ENCODE data around the gene CPNE9. TPM values are rescaled to one million over a fixed set of nuclear protein-coding genes. Genes with fewer than 3 reads are reported as not detected.

Gene CPNE9
- total RNA-seq, 1 experiment from 2014 or later: 3.9 TPM

DNA sequence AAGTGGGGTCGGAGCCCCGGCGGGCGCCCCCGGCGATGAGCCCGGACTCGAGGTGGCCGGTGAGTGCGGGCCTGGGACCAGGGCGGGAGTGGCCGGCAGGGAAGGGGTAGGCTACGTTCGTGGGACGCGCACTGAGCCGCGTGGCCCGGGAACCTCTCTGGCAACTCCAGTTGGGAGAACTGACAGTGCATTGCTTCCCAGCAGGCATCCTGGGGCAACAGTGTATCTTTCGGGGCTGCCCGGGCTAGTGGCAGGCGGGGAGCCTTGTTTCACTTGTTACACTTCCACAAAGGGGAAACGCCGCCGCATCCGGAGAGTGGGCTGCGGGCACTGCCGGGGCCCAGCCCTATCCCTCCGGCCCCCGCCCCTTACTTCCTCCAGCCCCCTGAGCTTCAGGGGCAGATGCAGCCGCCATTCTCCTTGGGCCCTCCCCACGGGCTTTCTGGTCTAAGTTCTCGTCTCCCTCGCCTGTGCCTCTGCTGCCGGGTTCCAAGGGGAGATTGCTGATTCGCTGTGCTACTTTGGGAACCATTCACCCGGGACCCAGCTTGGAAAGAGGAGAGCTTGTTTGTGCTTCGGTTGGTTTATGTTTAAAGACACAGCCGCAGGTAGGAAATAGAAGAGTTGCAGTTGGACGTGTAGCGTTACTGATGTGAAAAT, 28.6 kb downstream of the CPNE9 start:
- in situ Hi-C loops (cut with HindIII; ENCODE audit: low sequenced_read_pairs): no loop called here
- no peak for DNase-seq (ENCODE audit: low spot score)

- DNase-seq (ENCODE audit: low spot score): peak; percentile 48
- in situ Hi-C loops (cut with HindIII; ENCODE audit: low sequenced_read_pairs): no loop called here
These were observed 29.1 kb downstream of the CPNE9 start for GRCh38 chr3:9732740-9733115.

DNA sequence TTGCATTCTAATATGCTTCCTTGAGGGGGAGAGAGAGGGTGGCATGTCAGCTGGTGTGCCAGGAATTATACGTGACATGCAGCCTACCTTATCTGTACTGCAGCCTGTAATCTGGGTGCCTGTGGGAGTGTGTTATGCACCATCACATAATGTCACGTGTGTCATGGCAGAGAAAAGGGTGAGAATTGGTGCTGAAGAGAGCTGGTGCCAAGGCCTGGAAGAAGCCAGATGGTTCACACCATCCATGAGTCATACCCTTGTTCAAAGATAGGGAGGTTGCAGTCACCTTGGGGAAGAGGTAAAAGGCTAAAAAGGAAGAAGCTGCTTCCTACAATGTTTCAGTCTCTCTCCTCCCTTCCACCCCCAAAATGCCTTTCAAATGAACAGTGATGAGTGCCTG, 33.2 kb downstream of the CPNE9 start:
- DNase-seq (ENCODE audit: low spot score): peak; percentile 21
- in situ Hi-C loops (cut with HindIII; ENCODE audit: low sequenced_read_pairs): no loop called here

DNA sequence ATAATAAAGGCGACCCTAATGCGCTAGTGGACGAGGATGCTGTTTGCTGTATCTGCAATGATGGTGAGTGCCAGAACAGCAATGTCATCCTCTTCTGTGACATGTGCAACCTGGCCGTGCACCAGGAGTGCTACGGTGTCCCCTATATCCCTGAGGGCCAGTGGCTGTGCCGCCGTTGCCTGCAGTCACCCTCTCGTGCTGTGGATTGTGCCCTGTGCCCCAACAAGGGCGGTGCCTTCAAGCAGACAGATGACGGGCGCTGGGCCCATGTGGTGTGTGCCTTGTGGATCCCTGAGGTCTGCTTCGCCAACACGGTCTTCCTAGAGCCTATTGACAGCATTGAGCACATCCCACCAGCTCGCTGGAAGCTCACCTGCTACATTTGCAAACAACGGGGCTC, 35.5 kb downstream of the CPNE9 start:
- DNase-seq (ENCODE audit: low spot score): no peak
- in situ Hi-C loops (cut with HindIII; ENCODE audit: low sequenced_read_pairs): no loop called here

DNA sequence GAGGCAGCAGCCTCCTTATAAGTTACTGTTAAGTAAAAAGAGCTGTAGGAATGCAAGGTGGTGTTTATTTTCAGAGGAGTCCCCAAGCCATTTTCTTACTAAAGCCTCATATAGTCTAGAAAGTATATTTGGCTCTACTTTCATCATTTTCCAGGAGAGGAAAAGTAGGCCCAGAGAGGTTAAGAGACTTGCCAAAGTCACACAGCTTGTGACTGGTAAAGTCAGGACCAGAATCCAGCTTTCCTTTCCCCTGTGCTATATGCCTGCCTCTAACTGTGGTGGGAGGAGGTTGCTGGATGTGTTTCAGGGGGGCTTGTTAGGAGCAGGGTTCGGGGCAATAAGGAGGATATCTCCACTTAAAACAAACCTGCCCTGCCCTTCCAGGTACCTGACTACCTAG, 38.9 kb downstream of the CPNE9 start:
- no peak for DNase-seq (ENCODE audit: low spot score)
- in situ Hi-C loops (cut with HindIII; ENCODE audit: low sequenced_read_pairs): no loop called here

GRCh38 chr3:9743548-9743947, 39.9 kb downstream of the CPNE9 start:
- no peak for DNase-seq (ENCODE audit: low spot score)
- in situ Hi-C loops (cut with HindIII; ENCODE audit: low sequenced_read_pairs): no loop called here

DNA sequence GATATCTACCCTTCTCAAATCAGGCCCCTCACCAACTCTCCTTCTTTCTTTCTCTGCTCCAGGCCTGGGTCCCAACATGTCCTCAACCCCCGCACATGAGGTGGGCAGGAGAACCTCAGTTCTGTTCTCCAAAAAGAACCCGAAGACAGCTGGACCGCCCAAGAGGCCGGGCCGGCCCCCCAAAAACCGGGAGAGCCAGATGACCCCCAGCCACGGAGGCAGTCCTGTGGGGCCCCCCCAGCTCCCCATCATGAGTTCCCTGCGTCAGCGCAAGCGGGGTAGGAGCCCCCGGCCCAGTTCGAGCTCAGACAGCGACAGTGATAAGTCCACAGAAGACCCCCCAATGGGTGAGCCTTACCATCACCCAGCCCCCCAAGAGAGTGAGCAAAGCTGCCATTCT, 40.5 kb downstream of the CPNE9 start:
- no peak for DNase-seq (ENCODE audit: low spot score)
- in situ Hi-C loops (cut with HindIII; ENCODE audit: low sequenced_read_pairs): no loop called here

DNA sequence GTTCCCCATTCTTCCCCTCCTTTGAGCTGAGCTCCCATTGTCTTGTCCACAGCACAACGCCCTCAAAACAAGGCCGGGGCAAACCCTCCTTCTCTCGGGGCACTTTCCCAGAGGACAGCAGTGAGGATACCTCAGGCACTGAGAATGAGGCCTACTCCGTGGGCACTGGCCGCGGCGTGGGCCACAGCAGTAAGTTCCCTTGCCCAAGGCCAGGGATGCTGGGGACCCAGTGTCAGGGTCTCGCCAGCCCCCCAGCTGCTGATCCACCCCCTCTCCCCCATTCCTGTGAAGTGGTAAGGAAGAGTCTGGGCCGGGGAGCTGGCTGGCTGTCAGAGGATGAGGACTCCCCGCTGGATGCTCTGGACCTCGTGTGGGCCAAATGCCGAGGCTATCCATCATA, 41.9 kb downstream of the CPNE9 start:
- DNase-seq (ENCODE audit: low spot score): no peak
- in situ Hi-C loops (cut with HindIII; ENCODE audit: low sequenced_read_pairs): no loop called here

DNA sequence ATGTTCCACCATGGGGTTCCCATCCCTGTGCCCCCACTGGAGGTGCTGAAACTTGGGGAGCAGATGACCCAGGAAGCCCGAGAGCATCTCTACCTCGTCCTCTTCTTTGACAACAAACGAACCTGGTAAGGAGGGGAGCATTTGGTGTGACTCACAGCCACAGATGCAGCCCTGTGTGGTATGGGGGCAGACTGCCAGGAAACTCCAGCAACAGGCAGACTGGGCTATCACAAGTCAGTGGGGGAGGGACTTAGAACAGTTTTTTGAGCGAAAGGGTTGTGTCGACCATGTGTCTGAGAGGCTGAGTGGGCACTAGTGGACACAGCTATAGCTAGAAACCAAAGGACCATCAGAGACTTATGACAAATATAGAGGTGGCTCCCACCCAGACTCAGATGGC, 42.7 kb downstream of the CPNE9 start:
- no peak for DNase-seq (ENCODE audit: low spot score)
- in situ Hi-C loops (cut with HindIII; ENCODE audit: low sequenced_read_pairs): no loop called here

DNA sequence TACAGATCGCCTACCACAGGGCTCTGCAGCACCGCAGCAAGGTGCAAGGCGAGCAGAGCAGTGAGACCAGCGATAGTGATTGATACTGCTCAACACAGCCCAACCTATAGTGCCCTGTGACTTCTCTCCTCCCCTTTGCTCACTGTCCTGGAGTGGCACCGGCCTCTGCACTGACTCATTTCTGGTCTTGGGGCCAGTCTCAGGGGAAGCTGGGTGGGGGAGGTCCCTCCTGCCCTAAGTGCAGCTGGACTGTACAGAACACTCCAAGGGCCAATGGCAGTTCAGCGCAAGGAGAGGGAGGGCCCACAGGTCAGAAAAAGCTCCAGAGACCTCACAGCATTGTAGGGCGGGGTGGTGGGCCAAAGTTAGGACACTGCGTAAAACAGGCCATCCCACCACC, 43.6 kb downstream of the CPNE9 start:
- no peak for DNase-seq (ENCODE audit: low spot score)
- in situ Hi-C loops (cut with HindIII; ENCODE audit: low sequenced_read_pairs): no loop called here

DNA sequence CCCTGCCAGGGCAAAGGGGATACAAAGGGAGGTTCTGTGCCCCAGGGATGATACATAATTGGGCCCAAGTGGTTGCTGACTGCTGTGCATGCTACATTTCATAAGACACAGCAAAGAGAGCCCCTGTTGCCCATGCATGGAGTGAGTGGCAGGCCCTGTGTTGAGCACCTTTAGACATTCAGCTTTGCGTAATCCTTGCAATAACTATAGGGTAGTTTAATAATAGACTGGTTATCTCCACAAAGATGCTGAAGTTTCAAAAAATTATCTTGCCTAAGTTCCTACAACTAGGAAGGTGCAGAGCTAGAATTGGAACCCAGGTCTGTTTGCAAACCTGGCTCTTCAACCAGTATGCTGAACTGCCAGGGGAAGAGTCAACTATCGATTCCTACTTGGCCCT, 44.4 kb downstream of the CPNE9 start:
- in situ Hi-C loops (cut with HindIII; ENCODE audit: low sequenced_read_pairs): no loop called here
- DNase-seq (ENCODE audit: low spot score): no peak

DNA sequence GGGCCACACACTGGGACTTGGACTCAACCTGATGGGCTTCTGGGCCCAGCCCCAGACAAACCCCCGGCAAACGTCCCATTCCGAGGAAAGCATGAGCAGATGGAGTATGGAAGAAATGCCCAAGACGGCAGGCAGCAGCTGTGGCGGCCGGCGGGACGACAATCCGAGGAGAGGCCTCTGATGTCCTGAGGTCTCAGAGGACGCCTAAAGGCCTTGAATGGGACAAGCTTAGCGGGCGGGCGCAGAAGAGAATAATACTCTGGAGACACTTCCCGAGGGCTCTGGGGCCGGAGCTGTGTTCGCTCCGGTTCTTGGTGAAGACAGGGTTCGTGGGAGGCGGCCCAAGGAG, 45.6 kb downstream of the CPNE9 start:
- in situ Hi-C loops (cut with HindIII; ENCODE audit: low sequenced_read_pairs): no loop called here
- DNase-seq (ENCODE audit: low spot score): no peak

DNA sequence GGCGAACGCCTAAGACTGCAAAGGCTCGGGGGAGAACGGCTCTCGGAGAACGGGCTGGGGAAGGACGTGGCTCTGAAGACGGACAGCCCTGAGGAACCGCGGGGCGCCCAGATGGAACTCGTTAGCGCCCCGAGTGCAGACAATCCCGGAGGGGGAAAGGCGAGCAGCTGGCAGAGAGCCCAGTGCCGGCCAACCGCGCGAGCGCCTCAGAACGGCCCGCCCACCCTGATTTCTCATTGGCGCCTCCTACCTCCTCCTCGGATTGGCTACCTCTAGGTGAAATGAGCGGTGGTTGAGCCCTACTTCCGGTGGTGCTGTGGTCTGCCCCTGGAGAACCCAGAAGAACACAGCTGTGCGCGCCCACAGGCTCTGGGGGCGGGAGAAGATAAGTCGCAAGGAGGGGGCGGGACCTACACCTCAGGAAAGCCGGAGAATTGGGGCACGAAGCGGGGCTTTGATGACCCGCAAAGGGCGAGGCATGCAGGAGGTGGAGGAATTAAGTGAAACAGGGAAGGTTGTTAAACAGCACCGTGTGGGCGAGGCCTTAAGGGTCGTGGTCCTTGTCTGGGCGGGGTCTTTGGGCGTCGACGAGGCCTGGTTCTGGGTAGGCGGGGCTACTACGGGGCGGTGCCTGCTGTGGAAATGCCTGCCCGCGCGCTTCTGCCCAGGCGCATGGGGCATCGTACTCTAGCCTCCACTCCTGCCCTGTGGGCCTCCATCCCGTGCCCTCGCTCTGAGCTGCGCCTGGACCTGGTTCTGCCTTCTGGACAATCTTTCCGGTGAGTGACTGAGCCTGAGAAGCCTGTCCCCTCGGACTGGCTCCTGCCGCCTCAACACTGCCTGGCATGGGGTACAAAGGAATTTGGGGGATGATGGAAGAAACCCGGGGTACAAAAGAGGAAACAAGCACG, 46.3 kb downstream of the CPNE9 start, which contains the start of gene OGG1:
OGG1 (plus strand) TSS at position 308 of the 911 bp plus-strand sequence; CDS start at position 643, 335 bp downstream.
- DNase-seq (ENCODE audit: low spot score): peak; percentile 97
- in situ Hi-C loops (cut with HindIII; ENCODE audit: low sequenced_read_pairs): no loop called here

GRCh38 chr3:9750556-9751411, 47.2 kb downstream of the CPNE9 start:
- DNase-seq (ENCODE audit: low spot score): no peak
- in situ Hi-C loops (cut with HindIII; ENCODE audit: low sequenced_read_pairs): no loop called here

DNA sequence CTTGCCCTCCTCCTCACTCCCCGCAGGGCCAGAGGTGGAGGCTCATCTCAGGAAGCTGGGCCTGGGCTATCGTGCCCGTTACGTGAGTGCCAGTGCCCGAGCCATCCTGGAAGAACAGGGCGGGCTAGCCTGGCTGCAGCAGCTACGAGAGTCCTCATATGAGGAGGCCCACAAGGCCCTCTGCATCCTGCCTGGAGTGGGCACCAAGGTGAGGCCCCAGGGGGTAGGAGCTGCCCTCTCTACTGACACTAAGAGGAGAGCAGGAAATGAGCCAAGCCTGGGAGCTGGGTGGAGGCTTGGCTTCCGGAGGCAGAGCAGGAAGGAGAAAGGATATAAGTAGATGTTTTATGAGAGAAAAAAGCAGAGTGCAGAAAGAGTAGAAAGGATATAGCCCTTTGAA, 51.0 kb downstream of the CPNE9 start:
- DNase-seq (ENCODE audit: low spot score): no peak
- in situ Hi-C loops (cut with HindIII; ENCODE audit: low sequenced_read_pairs): no loop called here

GRCh38 chr3:9757427-9757826, 53.8 kb downstream of the CPNE9 start:
- no peak for DNase-seq (ENCODE audit: low spot score)

DNA sequence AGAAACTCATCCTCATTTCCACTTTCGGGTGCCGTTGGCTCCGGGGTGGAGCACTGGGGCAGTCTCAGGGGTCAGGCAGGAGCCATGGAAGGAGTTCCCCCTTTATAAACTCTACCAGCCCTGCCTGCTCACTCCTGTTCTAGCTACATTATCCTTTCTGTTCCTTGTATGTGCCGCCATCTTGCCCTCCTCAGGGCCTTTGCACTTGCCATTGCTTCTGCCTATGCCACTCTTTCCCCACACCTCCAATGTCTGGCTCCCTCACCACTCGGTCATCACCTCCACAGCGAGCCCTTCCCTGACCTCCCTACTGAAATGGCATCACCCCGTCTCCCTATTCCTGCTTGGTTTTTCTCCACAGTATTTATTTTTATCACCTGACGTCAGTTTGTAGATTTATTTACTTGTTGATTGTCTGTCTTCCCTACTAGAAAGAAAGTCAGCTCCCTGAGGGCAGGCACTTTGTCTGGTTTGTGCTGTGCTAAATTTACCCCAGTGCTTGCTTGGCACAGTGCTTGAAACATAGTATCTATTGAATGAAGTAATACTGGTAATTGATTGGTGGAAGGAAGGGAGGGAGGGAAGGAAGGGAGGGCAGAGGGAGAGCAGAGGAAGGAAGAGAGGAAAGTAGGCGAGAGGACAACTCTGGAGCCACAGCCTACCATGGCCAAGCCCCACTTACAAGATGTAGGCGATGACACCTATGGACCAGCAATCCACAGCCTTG, 57.3 kb downstream of the CPNE9 start:
- in situ Hi-C loops (cut with HindIII; ENCODE audit: low sequenced_read_pairs): no loop called here
- no peak for DNase-seq (ENCODE audit: low spot score)

More at GRCh38 chr3:9757427-9757826, 53.8 kb downstream of the CPNE9 start:
- in situ Hi-C loops (cut with HindIII; ENCODE audit: low sequenced_read_pairs): no loop called here

DNA sequence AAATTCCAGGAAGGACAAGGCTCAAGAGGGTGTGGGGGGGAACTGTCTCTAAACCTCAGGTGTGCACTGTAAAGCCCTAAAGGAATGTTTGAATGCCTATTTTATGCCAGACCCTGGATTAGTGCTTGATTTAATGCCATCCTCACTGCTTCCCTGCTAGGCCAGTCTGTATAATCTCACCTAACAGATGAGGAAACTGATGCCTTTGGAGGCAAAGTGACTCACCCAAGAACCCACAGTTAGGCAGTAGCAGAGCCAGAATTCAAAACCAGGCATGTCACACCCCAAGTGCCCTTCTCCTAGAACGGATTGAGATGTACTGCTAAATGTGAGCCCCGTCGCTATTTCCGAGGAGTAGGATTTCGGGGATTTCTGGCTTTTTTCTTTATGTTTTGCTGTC, 58.3 kb downstream of the CPNE9 start:
- in situ Hi-C loops (cut with HindIII; ENCODE audit: low sequenced_read_pairs): no loop called here
- no peak for DNase-seq (ENCODE audit: low spot score)

GRCh38 chr3:9762871-9763270, 59.2 kb downstream of the CPNE9 start:
- in situ Hi-C loops (cut with HindIII; ENCODE audit: low sequenced_read_pairs): no loop called here

More at GRCh38 chr3:9762871-9763270, 59.2 kb downstream of the CPNE9 start:
- no peak for DNase-seq (ENCODE audit: low spot score)
